H1 (cell line): Measurements from ENCODE around the gene MARCHF3. TPM values are rescaled to one million over a fixed set of nuclear protein-coding genes. Genes with fewer than 3 reads are reported as not detected.

Experiments
- CTCF ChIA-PET: fragments of 300-600 bp; sonication (Branson Sonifier 250); formaldehyde crosslinking; loops from one replicate; lab custom pipeline; 2021; ENCODE audit not compliant: partially characterized antibody; lab: Charles Lee
- POLR2A ChIA-PET: fragments of 300-600 bp; sonication (Branson Sonifier 250); formaldehyde crosslinking; loops from one replicate; lab custom pipeline; 2021; ENCODE audit warnings: inconsistent platforms; ENCODE audit not compliant: partially characterized antibody; lab: Charles Lee
- DNase-seq, 2 experiments: peaks; one replicate each; pipeline versions ENCODE4 v3.0.0 to v3.0.0-alpha.2; 2010 to 2022; ENCODE audit warnings: low spot score in 2 of 2, low read depth in 1 of 2, mixed read lengths in 1 of 2
- FAIRE-seq: peaks from 2 replicates; lab custom pipeline; 2011; peaks lifted over from hg19 to GRCh38; lab: Jason Lieb, UNC
- H2AFZ ChIP-seq: 2 replicates; pipeline ENCODE4 v1.8.1; 2012; ENCODE audit warnings: low read length, inconsistent platforms
- H2AK5ac ChIP-seq: 2 replicates; pipeline ENCODE4 v1.6.1; 2013; ENCODE audit warnings: low read depth, low read length
- H2BK120ac ChIP-seq: replicated peaks from 2 replicates; pipeline ENCODE3; 2013; ENCODE audit warnings: low read depth, low read length, inconsistent platforms
- H2BK12ac ChIP-seq: 2 replicates; pipeline ENCODE4 v1.6.1; 2013; ENCODE audit warnings: low read depth, low read length
- H2BK15ac ChIP-seq: 2 replicates; pipeline ENCODE4 v1.6.1; 2013; ENCODE audit warnings: low read length
- H2BK20ac ChIP-seq: 2 replicates; pipeline ENCODE4 v1.6.1; 2013; ENCODE audit warnings: low read length
- H2BK5ac ChIP-seq: 2 replicates; pipeline ENCODE4 v1.6.1; 2013; ENCODE audit warnings: low read depth, low read length
- H3K14ac ChIP-seq: 2 replicates; pipeline ENCODE4 v1.6.1; 2013; ENCODE audit warnings: inconsistent platforms; ENCODE audit not compliant: insufficient read length
- H3K18ac ChIP-seq: 2 replicates; pipeline ENCODE4 v1.6.1; 2013; ENCODE audit warnings: low read length; ENCODE audit errors: extremely low read depth
- H3K23ac ChIP-seq: 2 replicates; pipeline ENCODE4 v1.6.1; 2013; ENCODE audit warnings: inconsistent platforms; ENCODE audit not compliant: insufficient read length
- H3K23me2 ChIP-seq: 2 replicates; pipeline ENCODE4 v1.6.1; 2013; ENCODE audit warnings: low read depth, low read length
- H3K27ac ChIP-seq: 2 replicates; pipeline ENCODE4 v1.6.1; 2011; ENCODE audit warnings: low read depth, low read length, inconsistent platforms
- H3K27me3 ChIP-seq, 4 experiments: replicated peaks in 1 of 4; 1 replicate in 1 of 4; 2 replicates in 3 of 4; pipeline versions ENCODE4 v1.6.1 to v1.8.1; 2011 to 2013; ENCODE audit warnings: low read length in 3 of 4, mild to moderate bottlenecking in 3 of 4, inconsistent platforms in 2 of 4, mixed read lengths in 2 of 4, moderate library complexity in 1 of 4; ENCODE audit not compliant: control insufficient read depth in 3 of 4, insufficient read depth in 3 of 4; ENCODE audit errors: extremely low read depth in 1 of 4
- H3K36me3 ChIP-seq, 4 experiments: 2 replicates each; pipeline versions ENCODE4 v1.6.1 to v1.8.1; 2011 to 2013; ENCODE audit warnings: mild to moderate bottlenecking in 4 of 4, low read length in 3 of 4, moderate library complexity in 2 of 4, control low read depth in 1 of 4, inconsistent platforms in 1 of 4; ENCODE audit not compliant: insufficient read depth in 4 of 4, control insufficient read depth in 2 of 4
- H3K4ac ChIP-seq: replicated peaks from 2 replicates; pipeline ENCODE3; 2013; ENCODE audit warnings: low read length, low read depth, mixed read lengths, inconsistent platforms; ENCODE audit not compliant: insufficient read length
- H3K4me1 ChIP-seq, 4 experiments: replicated peaks in 1 of 4; 1 replicate in 1 of 4; 2 replicates in 3 of 4; pipeline versions ENCODE4 v1.6.1 to v1.8.1; 2011 to 2013; ENCODE audit warnings: low read length in 3 of 4, inconsistent platforms in 2 of 4, mixed read lengths in 1 of 4; ENCODE audit not compliant: insufficient read depth in 4 of 4, control insufficient read depth in 3 of 4
- H3K4me2 ChIP-seq, 2 experiments: 2 replicates each; pipeline versions ENCODE4 v1.6.1 to v1.8.1; 2011 to 2013; ENCODE audit warnings: low read depth in 2 of 2, low read length in 2 of 2, control low read depth in 1 of 2, inconsistent platforms in 1 of 2, mild to moderate bottlenecking in 1 of 2; ENCODE audit not compliant: insufficient read depth in 1 of 2
- H3K4me3 ChIP-seq, 4 experiments: fragments of 200-600, 300-600 bp in 1 of 4; sonication (generic), shearing (Covaris generic), sonication (Bioruptor Twin) in 1 of 4; 2 replicates each; pipeline versions ENCODE4 v1.5.1 to v1.8.1; 2011 to 2016; ENCODE audit warnings: low read length in 4 of 4, low read depth in 3 of 4, control low read depth in 2 of 4, inconsistent platforms in 2 of 4, mild to moderate bottlenecking in 2 of 4, mixed read lengths in 1 of 4, moderate library complexity in 1 of 4; ENCODE audit not compliant: insufficient read depth in 2 of 4; ENCODE audit errors: extremely low read depth in 1 of 4
- H3K56ac ChIP-seq: replicated peaks from 2 replicates; pipeline ENCODE3; 2013; ENCODE audit warnings: low read depth, mild to moderate bottlenecking, mixed read lengths, low read length, inconsistent platforms; ENCODE audit not compliant: insufficient read length
- H3K79me1 ChIP-seq: 2 replicates; pipeline ENCODE4 v1.6.1; 2013; ENCODE audit warnings: low read depth, low read length, control low read depth
- H3K79me2 ChIP-seq, 2 experiments: 2 replicates each; pipeline versions ENCODE4 v1.6.1 to v1.8.1; 2012 to 2013; ENCODE audit warnings: low read length in 2 of 2, mild to moderate bottlenecking in 2 of 2, inconsistent platforms in 1 of 2; ENCODE audit not compliant: insufficient read depth in 2 of 2, control insufficient read depth in 1 of 2
- H3K9ac ChIP-seq, 4 experiments: replicated peaks in 1 of 4; 1 replicate in 1 of 4; 2 replicates in 3 of 4; pipeline versions ENCODE4 v1.6.1 to v1.8.1; 2011 to 2013; ENCODE audit warnings: low read depth in 3 of 4, low read length in 3 of 4, control low read depth in 2 of 4, mild to moderate bottlenecking in 2 of 4, moderate library complexity in 2 of 4, inconsistent platforms in 1 of 4; ENCODE audit errors: extremely low read depth in 1 of 4
- H3K9me3 ChIP-seq, 2 experiments: 2 replicates each; pipeline versions ENCODE4 v1.6.1 to v1.8.1; 2012 to 2013; ENCODE audit warnings: mild to moderate bottlenecking in 2 of 2, moderate library complexity in 2 of 2, control low read depth in 1 of 2, inconsistent platforms in 1 of 2, low read depth in 1 of 2, low read length in 1 of 2, mixed read lengths in 1 of 2; ENCODE audit not compliant: insufficient read depth in 2 of 2
- H4K20me1 ChIP-seq, 2 experiments: replicated peaks in 1 of 2; 2 replicates each; pipeline versions ENCODE3 to v1.8.1; 2011 to 2013; ENCODE audit warnings: inconsistent platforms in 2 of 2, low read length in 2 of 2, mild to moderate bottlenecking in 1 of 2; ENCODE audit not compliant: insufficient read depth in 2 of 2, control insufficient read depth in 1 of 2
- H4K5ac ChIP-seq: 2 replicates; pipeline ENCODE4 v1.6.1; 2013; ENCODE audit warnings: low read length, low read depth, mixed read lengths, inconsistent platforms; ENCODE audit not compliant: insufficient read length
- H4K8ac ChIP-seq: 2 replicates; pipeline ENCODE4 v1.8.0; 2013; ENCODE audit warnings: mild to moderate bottlenecking, moderate library complexity, low read length, inconsistent platforms; ENCODE audit not compliant: insufficient read depth; ENCODE audit errors: extremely low read depth
- H4K91ac ChIP-seq: replicated peaks from 2 replicates; pipeline ENCODE3; 2013; ENCODE audit warnings: low read length, mixed read lengths, inconsistent platforms; ENCODE audit not compliant: insufficient read length
- CREB1 ChIP-seq: IDR thresholded peaks from 2 replicates; pipeline ENCODE4 v1.6.1; 2012; ENCODE audit warnings: inconsistent platforms
- SAP30 ChIP-seq: fragments of 300-600 bp; sonication (generic); IDR thresholded peaks from 2 replicates; pipeline ENCODE4 v1.7.1; 2012; ENCODE audit warnings: low read length, moderate library complexity, mild to moderate bottlenecking, inconsistent platforms; ENCODE audit not compliant: insufficient read depth, insufficient replicate concordance
- WGBS, 2 experiments: shearing (Covaris generic) in 1 of 2; methylation state at CpG; one replicate each; pipeline versions ENCODE4 v1.1.6 to v1.1.7; 2013 to 2015; ENCODE audit warnings: low lambda C conversion rate in 2 of 2, mixed read lengths in 2 of 2, inconsistent platforms in 1 of 2, low coverage in 1 of 2, missing lambda C conversion rate in 1 of 2; ENCODE audit not compliant: insufficient replicate concordance in 2 of 2, insufficient coverage in 1 of 2, insufficient read length in 1 of 2; ENCODE audit errors: extremely low coverage in 1 of 2, missing lambda C conversion rate in 1 of 2; 5-methylcytosine and 5-hydroxymethylcytosine counted together
- polyA plus RNA-seq, 7 experiments: library from polyadenylated mRNA; depleted of rRNA in 3 of 7; stranded (reverse) in 5 of 7; unstranded in 2 of 7; fragments of >200 nt in 5 of 7; fragments of 200-250 nt in 2 of 7; gene quantifications; 1 replicate in 5 of 7; 2 replicates in 1 of 7; 4 replicates in 1 of 7; pipeline versions ENCODE4 v1.2.1 to v1.2.3, GENCODE V29; 2011 to 2013; ENCODE audit warnings: missing spikeins in 2 of 7, mixed read lengths in 2 of 7
- total RNA-seq: library from RNA; stranded (reverse); fragmentation: NEBNext Ultra II Directional; extraction: Animal tissue kit (Norgen Biotek cat#: 25700); gene quantifications from 2 replicates; pipeline ENCODE4 v1.2.1, GENCODE V29; 2021

Gene MARCHF3
- total and polyA plus RNA-seq, 2 of the 8 experiments (the other 6 are each of a cell fraction or from before 2014, with no cell fraction given) = 12.0 to 16.9 TPM

DNA sequence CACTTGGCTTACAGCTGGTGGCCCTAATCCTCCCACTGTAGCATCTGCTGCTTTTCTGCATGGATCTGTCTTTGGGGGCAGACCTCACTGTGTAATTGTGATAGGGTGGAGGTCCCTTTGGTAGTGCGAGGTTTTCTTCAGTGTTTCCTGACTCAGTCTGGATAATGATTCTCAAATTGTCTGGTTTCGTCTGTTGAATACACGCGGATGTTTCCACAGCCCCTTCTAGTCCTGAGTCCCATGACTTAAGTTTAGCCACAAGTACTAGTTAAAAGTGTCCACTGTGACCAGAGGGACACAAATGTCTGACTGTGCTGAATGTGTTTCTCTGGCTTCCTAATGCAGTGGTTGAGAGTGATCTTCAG lies 182.9 kb downstream of the MARCHF3 start:
- no peaks in the 10 kb centered on the region for H4K20me1 ChIP-seq
- CTCF ChIA-PET = interaction anchor here (0.7 to 1.3 kb wide), 5 partner anchors 30 to 466 kb away, joined by 3 to 5 read pairs (median 3); no protein-coding TSS in a partner anchor
- peak overlapping the region; percentile 63 for H4K91ac ChIP-seq
- H3K4me1 ChIP-seq = peaks cover 6 to 26% (median 20%) of the 10 kb centered on the region in 4 experiments
- H3K36me3 ChIP-seq = no peaks in the 10 kb centered on the region
- peak overlapping the region; percentile 90 for H2BK5ac ChIP-seq
- no peak overlapping the region for H3K56ac ChIP-seq
- H3K27me3 ChIP-seq = no peaks in the 10 kb centered on the region
- peaks cover 0 to 23% of the 10 kb centered on the region in 2 experiments; a peak in 3 of 4 replicates for H3K79me2 ChIP-seq
- no peak overlapping the region for H3K4me3 ChIP-seq
- no peak overlapping the region; the same call in 1 of the 2 replicates for H2BK12ac ChIP-seq
- no peaks in the 10 kb centered on the region for H3K9me3 ChIP-seq
- H2BK15ac ChIP-seq = peak overlapping the region; percentile 20; the same call in 1 of the 2 replicates
- H2BK20ac ChIP-seq = no peak overlapping the region; the same call in 1 of the 2 replicates
- H3K9ac ChIP-seq = peak overlapping the region in 1 of 4 experiments; percentile 33; a peak in 1 of 7 replicates
- no peak overlapping the region for H3K4ac ChIP-seq
- H3K23me2 ChIP-seq = no peaks in the 10 kb centered on the region
- no peak overlapping the region for H3K27ac ChIP-seq
- peak overlapping the region; percentile 63 for H3K18ac ChIP-seq
- POLR2A ChIA-PET = interaction anchor here (0.6 kb wide), 1 partner anchor 571 kb away, joined by 3 read pairs; no protein-coding TSS in a partner anchor
- WGBS, 2 experiments = 87% methylated on average over 4 of the region's 4 CpGs; no CpG with 5 or more reads in 1 of the 2 experiments
- no peak overlapping the region for H4K8ac ChIP-seq
- no peak overlapping the region for H3K14ac ChIP-seq
- H2AK5ac ChIP-seq = peak overlapping the region; percentile 20; the same call in 1 of the 2 replicates
- no peak overlapping the region for H4K5ac ChIP-seq
- no peaks in the 10 kb centered on the region for H3K79me1 ChIP-seq
- H2BK120ac ChIP-seq = peak overlapping the region; percentile 30
- peak in 1 of 2 experiments; percentile 33 for DNase-seq
- FAIRE-seq = no peak
- H2AFZ ChIP-seq = no peak overlapping the region
- no peak overlapping the region; a peak in 1 of 4 replicates for H3K4me2 ChIP-seq
- H3K23ac ChIP-seq = no peak overlapping the region
- no peak for TF ChIP-seq SAP30
- no peak for TF ChIP-seq CREB1
